ENCODE results near the gene CD8B2.
"Not testable (repeated sequence)": the region's sequence is repeated elsewhere in the genome, so short reads cannot be mapped to it uniquely, and the experiment has no call there.

The CD8B2 gene

DNA sequence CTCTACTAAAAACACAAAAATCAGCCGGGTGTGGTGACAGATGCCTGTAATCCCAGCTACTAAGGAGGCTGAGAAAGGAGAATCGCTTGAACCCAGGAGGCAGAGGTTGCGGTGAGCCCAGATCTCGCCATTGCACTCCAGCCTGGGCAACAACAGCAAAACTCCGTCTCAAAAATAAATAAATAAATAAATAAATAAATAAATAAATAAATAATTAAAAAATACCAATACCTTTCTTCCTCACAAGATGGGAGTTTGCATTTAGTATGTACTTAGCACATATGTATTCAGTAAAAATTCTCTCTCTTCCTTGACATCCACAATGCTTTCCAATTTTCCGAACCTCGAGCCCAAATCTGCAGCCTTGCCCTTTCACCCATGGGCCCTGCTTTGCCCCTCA, 13.2 kb downstream of the CD8B2 start:
- not testable (repeated sequence) for H3K36me3 ChIP-seq (ENCODE audit: insufficient read depth, low read depth, low read length); H3K27me3 ChIP-seq (ENCODE audit: insufficient read depth, low read length); H3K9ac ChIP-seq (ENCODE audit: low read depth, low read length); H3K4me1 ChIP-seq (ENCODE audit: insufficient read depth, low read length); H3K4me3 ChIP-seq (ENCODE audit: low read length); H3K27ac ChIP-seq (ENCODE audit: low read length); H3K9me3 ChIP-seq (ENCODE audit: insufficient read depth, low read depth, low read length)

GRCh38 chr2:106502351-106502750, 15.2 kb downstream of the CD8B2 start:
- not testable (repeated sequence) for H3K36me3 ChIP-seq (ENCODE audit: insufficient read depth, low read depth, low read length); H3K27me3 ChIP-seq (ENCODE audit: insufficient read depth, low read length); H3K9me3 ChIP-seq (ENCODE audit: insufficient read depth, low read depth, low read length); H3K27ac ChIP-seq (ENCODE audit: low read length); H3K4me1 ChIP-seq (ENCODE audit: insufficient read depth, low read length); H3K9ac ChIP-seq (ENCODE audit: low read depth, low read length); H3K4me3 ChIP-seq (ENCODE audit: low read length)

- H3K36me3 ChIP-seq (ENCODE audit: insufficient read depth, low read depth, low read length); H3K27me3 ChIP-seq (ENCODE audit: insufficient read depth, low read length); H3K4me3 ChIP-seq (ENCODE audit: low read length); H3K4me1 ChIP-seq (ENCODE audit: insufficient read depth, low read length); H3K9ac ChIP-seq (ENCODE audit: low read depth, low read length); H3K9me3 ChIP-seq (ENCODE audit: insufficient read depth, low read depth, low read length); H3K27ac ChIP-seq (ENCODE audit: low read length): not testable (repeated sequence)
Observed at GRCh38 chr2:106504192-106504591, 17.0 kb downstream of the CD8B2 start.

GRCh38 chr2:106504787-106505186, 17.6 kb downstream of the CD8B2 start:
- not testable (repeated sequence) for H3K9ac ChIP-seq (ENCODE audit: low read depth, low read length); H3K27me3 ChIP-seq (ENCODE audit: insufficient read depth, low read length); H3K36me3 ChIP-seq (ENCODE audit: insufficient read depth, low read depth, low read length); H3K27ac ChIP-seq (ENCODE audit: low read length); H3K4me3 ChIP-seq (ENCODE audit: low read length); H3K9me3 ChIP-seq (ENCODE audit: insufficient read depth, low read depth, low read length); H3K4me1 ChIP-seq (ENCODE audit: insufficient read depth, low read length)

GRCh38 chr2:106506002-106506687, 19.0 kb downstream of the CD8B2 start:
- H3K4me3 ChIP-seq (ENCODE audit: low read length); H3K4me1 ChIP-seq (ENCODE audit: insufficient read depth, low read length); H3K27ac ChIP-seq (ENCODE audit: low read length); H3K9ac ChIP-seq (ENCODE audit: low read depth, low read length); H3K9me3 ChIP-seq (ENCODE audit: insufficient read depth, low read depth, low read length); H3K27me3 ChIP-seq (ENCODE audit: insufficient read depth, low read length); H3K36me3 ChIP-seq (ENCODE audit: insufficient read depth, low read depth, low read length): not testable (repeated sequence)

- not testable (repeated sequence) for H3K27ac ChIP-seq (ENCODE audit: low read length); H3K9me3 ChIP-seq (ENCODE audit: insufficient read depth, low read depth, low read length); H3K36me3 ChIP-seq (ENCODE audit: insufficient read depth, low read depth, low read length); H3K4me3 ChIP-seq (ENCODE audit: low read length); H3K9ac ChIP-seq (ENCODE audit: low read depth, low read length); H3K27me3 ChIP-seq (ENCODE audit: insufficient read depth, low read length); H3K4me1 ChIP-seq (ENCODE audit: insufficient read depth, low read length)
Observed at GRCh38 chr2:106508660-106509373, 21.7 kb downstream of the CD8B2 start.

GRCh38 chr2:106509374-106509770, 22.2 kb downstream of the CD8B2 start:
- H3K9me3 ChIP-seq (ENCODE audit: insufficient read depth, low read depth, low read length); H3K36me3 ChIP-seq (ENCODE audit: insufficient read depth, low read depth, low read length); H3K4me1 ChIP-seq (ENCODE audit: insufficient read depth, low read length); H3K4me3 ChIP-seq (ENCODE audit: low read length); H3K27me3 ChIP-seq (ENCODE audit: insufficient read depth, low read length); H3K27ac ChIP-seq (ENCODE audit: low read length); H3K9ac ChIP-seq (ENCODE audit: low read depth, low read length): not testable (repeated sequence)

DNA sequence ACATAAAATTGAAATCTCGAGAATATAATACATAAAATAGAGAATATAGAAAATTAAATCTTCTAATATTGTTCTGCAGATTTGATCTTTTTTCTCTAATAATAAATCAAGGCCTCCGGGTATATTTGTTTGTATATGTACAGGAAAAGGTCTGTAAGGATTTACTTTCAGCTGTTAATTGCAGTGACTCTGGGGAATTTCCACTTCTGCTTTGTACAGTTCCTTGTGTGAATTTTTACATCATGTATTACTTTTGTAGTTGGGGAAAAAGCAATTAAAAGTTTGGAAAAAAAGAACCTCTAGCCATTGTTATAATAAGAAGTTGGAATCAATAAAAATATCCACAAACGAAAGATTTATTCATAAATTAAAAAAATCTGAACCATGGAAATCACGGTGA, 23.6 kb downstream of the CD8B2 start:
- not testable (repeated sequence) for H3K4me3 ChIP-seq (ENCODE audit: low read length); H3K4me1 ChIP-seq (ENCODE audit: insufficient read depth, low read length); H3K27ac ChIP-seq (ENCODE audit: low read length); H3K27me3 ChIP-seq (ENCODE audit: insufficient read depth, low read length); H3K9me3 ChIP-seq (ENCODE audit: insufficient read depth, low read depth, low read length); H3K36me3 ChIP-seq (ENCODE audit: insufficient read depth, low read depth, low read length); H3K9ac ChIP-seq (ENCODE audit: low read depth, low read length)

DNA sequence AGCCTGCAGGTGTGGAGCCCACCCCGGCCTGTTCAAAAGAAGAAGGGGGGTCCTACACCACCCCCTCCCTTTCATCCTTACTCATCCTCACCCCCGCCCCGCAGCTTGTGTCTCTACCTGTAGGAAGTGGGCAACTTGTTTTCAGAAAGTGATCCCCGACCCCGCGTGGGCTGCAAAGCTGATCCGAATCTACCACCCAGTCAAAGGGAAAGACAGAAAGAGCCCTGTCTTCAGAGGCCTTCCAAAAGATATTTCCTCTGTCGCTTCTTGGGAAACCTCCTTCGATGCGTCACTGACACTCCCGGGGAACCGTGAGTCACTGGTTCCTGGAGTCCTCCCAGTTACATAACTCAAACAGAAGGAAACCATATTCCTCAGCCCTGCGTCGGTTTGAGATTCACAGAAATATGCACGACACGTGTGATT, 24.3 kb downstream of the CD8B2 start:
- H3K36me3 ChIP-seq (ENCODE audit: insufficient read depth, low read depth, low read length); H3K9me3 ChIP-seq (ENCODE audit: insufficient read depth, low read depth, low read length); H3K4me3 ChIP-seq (ENCODE audit: low read length); H3K27ac ChIP-seq (ENCODE audit: low read length); H3K4me1 ChIP-seq (ENCODE audit: insufficient read depth, low read length); H3K27me3 ChIP-seq (ENCODE audit: insufficient read depth, low read length); H3K9ac ChIP-seq (ENCODE audit: low read depth, low read length): not testable (repeated sequence)

- H3K9me3 ChIP-seq (ENCODE audit: insufficient read depth, low read depth, low read length); H3K4me1 ChIP-seq (ENCODE audit: insufficient read depth, low read length); H3K4me3 ChIP-seq (ENCODE audit: low read length); H3K9ac ChIP-seq (ENCODE audit: low read depth, low read length); H3K27me3 ChIP-seq (ENCODE audit: insufficient read depth, low read length); H3K27ac ChIP-seq (ENCODE audit: low read length); H3K36me3 ChIP-seq (ENCODE audit: insufficient read depth, low read depth, low read length): not testable (repeated sequence)
Observed at GRCh38 chr2:106511934-106512333, 24.8 kb downstream of the CD8B2 start.

- not testable (repeated sequence) for H3K36me3 ChIP-seq (ENCODE audit: insufficient read depth, low read depth, low read length); H3K27ac ChIP-seq (ENCODE audit: low read length); H3K9ac ChIP-seq (ENCODE audit: low read depth, low read length); H3K9me3 ChIP-seq (ENCODE audit: insufficient read depth, low read depth, low read length); H3K4me3 ChIP-seq (ENCODE audit: low read length); H3K27me3 ChIP-seq (ENCODE audit: insufficient read depth, low read length); H3K4me1 ChIP-seq (ENCODE audit: insufficient read depth, low read length)
Observed at GRCh38 chr2:106513391-106513790, 26.2 kb downstream of the CD8B2 start.

GRCh38 chr2:106514827-106515226, 27.7 kb downstream of the CD8B2 start:
- H3K9me3 ChIP-seq (ENCODE audit: insufficient read depth, low read depth, low read length); H3K9ac ChIP-seq (ENCODE audit: low read depth, low read length); H3K27ac ChIP-seq (ENCODE audit: low read length); H3K4me3 ChIP-seq (ENCODE audit: low read length); H3K27me3 ChIP-seq (ENCODE audit: insufficient read depth, low read length); H3K4me1 ChIP-seq (ENCODE audit: insufficient read depth, low read length); H3K36me3 ChIP-seq (ENCODE audit: insufficient read depth, low read depth, low read length): not testable (repeated sequence)

Data from iPS-20b (cell line).